ENCODE results near the gene SH2D6. TPM values are rescaled to one million over a fixed set of nuclear protein-coding genes. Genes with fewer than 3 reads are reported as not detected.

Gene SH2D6
- total and polyA plus RNA-seq, 9 of the 15 experiments (the other 6 are each of a cell fraction or from before 2014, with no cell fraction given): 0.07 to 0.76 (median 0.33) TPM; not detected in 2

DNA sequence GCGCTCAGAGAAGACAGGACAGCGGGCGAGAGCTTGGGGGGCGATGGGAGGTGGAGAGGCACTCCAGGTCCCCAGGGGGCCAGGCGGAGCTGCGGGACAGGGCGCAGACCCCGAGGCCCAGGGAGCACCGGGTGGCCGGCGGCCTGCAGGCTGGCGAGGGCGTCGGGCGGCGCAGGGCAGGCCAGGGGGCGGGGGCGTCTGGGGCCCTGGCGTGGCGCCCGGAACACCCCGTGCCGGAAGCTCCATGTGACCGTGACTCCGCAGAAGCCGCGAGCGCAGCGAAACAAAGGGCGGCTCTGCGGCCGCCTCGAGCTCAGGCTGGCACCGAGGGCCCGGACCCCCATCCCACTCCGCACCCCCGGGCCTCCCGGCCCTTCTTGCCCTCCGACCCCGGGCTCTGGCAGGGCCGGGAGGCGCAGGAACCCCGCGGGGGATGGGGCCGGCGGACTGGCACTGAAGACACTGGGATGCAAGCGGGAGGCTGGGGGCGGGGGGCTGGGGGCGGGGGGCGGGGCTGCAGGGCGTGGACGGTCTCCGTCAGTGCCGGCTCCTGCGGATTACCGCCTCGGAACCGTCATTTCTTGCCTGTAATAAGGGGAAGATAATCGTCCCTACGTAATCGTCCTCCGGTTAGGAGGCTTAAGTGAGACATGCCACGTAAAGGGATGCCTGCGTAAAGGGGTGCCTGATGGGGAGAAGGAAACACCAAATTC lies 19.1 kb downstream of the SH2D6 start (continued):
- TF ChIP-seq ZNF551 (CRISPR knock-in tag; IDR thresholded peaks at IDR 0.05): no peak
- no peak for TF ChIP-seq SAFB2 (IDR thresholded peaks at IDR 0.05; ENCODE audit: borderline replicate concordance, low read depth, low read length, severe bottlenecking)
- TF ChIP-seq CBX8 (IDR thresholded peaks at IDR 0.05; ENCODE audit: borderline replicate concordance, extremely low read depth, low read depth, low read length, poor library complexity, severe bottlenecking): no peak
- no peak for TF ChIP-seq ZSCAN29 (IDR thresholded peaks at IDR 0.05)
- no peak for TF ChIP-seq HNRNPH1 (optimal IDR thresholded peaks at IDR 0.05; ENCODE audit: low read depth, low read length)
- no peak for TF ChIP-seq DACH1 (IDR thresholded peaks at IDR 0.05; ENCODE audit: partially characterized antibody)
- no peak for TF ChIP-seq SMAD1 (IDR thresholded peaks at IDR 0.05; ENCODE audit: low read depth, low read length, partially characterized antibody)
- TF ChIP-seq WHSC1 (IDR thresholded peaks at IDR 0.05; ENCODE audit: low read length): no peak
- no peak for TF ChIP-seq FIP1L1 (IDR thresholded peaks at IDR 0.05; ENCODE audit: low read depth, low read length, poor library complexity, severe bottlenecking)
- peak; percentile 36; the same call in 1 of the 2 replicates for TF ChIP-seq MAFK (IDR thresholded peaks at IDR 0.05; ENCODE audit: low read length)
- TF ChIP-seq MCM2 (IDR thresholded peaks at IDR 0.05; ENCODE audit: low read depth): no peak
- no peak for TF ChIP-seq GATA2 (CRISPR knock-in tag; IDR thresholded peaks at IDR 0.05)
- TF ChIP-seq ZNF354B (CRISPR knock-in tag; IDR thresholded peaks at IDR 0.05): no peak
- no peak for TF ChIP-seq ZNF384 (IDR thresholded peaks at IDR 0.05; ENCODE audit: low read depth, low read length)
- no peak for TF ChIP-seq MTA2 (IDR thresholded peaks at IDR 0.05; ENCODE audit: low read depth)
- no peak for TF ChIP-seq PHB2 (IDR thresholded peaks at IDR 0.05; ENCODE audit: low read depth)
- TF ChIP-seq, protein P1, sequence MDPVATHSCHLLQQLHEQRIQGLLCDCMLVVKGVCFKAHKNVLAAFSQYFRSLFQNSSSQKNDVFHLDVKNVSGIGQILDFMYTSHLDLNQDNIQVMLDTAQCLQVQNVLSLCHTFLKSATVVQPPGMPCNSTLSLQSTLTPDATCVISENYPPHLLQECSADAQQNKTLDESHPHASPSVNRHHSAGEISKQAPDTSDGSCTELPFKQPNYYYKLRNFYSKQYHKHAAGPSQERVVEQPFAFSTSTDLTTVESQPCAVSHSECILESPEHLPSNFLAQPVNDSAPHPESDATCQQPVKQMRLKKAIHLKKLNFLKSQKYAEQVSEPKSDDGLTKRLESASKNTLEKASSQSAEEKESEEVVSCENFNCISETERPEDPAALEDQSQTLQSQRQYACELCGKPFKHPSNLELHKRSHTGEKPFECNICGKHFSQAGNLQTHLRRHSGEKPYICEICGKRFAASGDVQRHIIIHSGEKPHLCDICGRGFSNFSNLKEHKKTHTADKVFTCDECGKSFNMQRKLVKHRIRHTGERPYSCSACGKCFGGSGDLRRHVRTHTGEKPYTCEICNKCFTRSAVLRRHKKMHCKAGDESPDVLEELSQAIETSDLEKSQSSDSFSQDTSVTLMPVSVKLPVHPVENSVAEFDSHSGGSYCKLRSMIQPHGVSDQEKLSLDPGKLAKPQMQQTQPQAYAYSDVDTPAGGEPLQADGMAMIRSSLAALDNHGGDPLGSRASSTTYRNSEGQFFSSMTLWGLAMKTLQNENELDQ (CRISPR knock-in tag; IDR thresholded peaks at IDR 0.05; ENCODE audit: borderline replicate concordance): no peak
- TF ChIP-seq, protein P2, sequence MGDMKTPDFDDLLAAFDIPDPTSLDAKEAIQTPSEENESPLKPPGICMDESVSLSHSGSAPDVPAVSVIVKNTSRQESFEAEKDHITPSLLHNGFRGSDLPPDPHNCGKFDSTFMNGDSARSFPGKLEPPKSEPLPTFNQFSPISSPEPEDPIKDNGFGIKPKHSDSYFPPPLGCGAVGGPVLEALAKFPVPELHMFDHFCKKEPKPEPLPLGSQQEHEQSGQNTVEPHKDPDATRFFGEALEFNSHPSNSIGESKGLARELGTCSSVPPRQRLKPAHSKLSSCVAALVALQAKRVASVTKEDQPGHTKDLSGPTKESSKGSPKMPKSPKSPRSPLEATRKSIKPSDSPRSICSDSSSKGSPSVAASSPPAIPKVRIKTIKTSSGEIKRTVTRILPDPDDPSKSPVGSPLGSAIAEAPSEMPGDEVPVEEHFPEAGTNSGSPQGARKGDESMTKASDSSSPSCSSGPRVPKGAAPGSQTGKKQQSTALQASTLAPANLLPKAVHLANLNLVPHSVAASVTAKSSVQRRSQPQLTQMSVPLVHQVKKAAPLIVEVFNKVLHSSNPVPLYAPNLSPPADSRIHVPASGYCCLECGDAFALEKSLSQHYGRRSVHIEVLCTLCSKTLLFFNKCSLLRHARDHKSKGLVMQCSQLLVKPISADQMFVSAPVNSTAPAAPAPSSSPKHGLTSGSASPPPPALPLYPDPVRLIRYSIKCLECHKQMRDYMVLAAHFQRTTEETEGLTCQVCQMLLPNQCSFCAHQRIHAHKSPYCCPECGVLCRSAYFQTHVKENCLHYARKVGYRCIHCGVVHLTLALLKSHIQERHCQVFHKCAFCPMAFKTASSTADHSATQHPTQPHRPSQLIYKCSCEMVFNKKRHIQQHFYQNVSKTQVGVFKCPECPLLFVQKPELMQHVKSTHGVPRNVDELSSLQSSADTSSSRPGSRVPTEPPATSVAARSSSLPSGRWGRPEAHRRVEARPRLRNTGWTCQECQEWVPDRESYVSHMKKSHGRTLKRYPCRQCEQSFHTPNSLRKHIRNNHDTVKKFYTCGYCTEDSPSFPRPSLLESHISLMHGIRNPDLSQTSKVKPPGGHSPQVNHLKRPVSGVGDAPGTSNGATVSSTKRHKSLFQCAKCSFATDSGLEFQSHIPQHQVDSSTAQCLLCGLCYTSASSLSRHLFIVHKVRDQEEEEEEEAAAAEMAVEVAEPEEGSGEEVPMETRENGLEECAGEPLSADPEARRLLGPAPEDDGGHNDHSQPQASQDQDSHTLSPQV (IDR thresholded peaks at IDR 0.05): peak; percentile 93
- peak; percentile 32; the same call in 1 of the 2 replicates for TF ChIP-seq CBX1 (IDR thresholded peaks at IDR 0.05; ENCODE audit: low read depth)
- TF ChIP-seq SUPT5H (IDR thresholded peaks at IDR 0.05): no peak
- TF ChIP-seq BMI1 (IDR thresholded peaks at IDR 0.05; ENCODE audit: low read length): no peak

All from K562 (cell line).